Measurements from ENCODE around the gene TRIM5. TPM values are rescaled to one million over a fixed set of nuclear protein-coding genes. Genes with fewer than 3 reads are reported as not detected.

Gene TRIM5
- total RNA-seq, 1 donor from 2014 or later, result 17.7 TPM

DNA sequence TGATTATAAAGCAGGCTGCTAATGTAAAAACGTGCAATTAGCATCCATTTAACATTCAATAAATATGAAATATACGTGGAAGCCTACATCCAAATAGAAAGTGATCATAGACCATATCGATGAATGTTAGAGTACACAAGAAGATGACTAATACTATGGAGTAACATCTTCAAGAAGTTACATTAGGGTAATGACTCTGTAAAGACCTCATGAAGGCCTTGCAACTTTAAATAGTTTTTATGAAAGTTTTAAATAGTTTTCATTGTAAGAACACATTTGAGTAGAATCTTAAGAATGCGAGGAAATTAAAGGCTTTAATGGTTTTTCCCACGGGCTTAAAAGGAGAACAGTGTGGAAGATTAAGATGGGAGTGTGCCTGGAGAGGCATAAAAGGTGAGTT, 58.7 kb downstream of the TRIM5 start:
- DNase-seq (ENCODE audit: low spot score), result no peak

DNA sequence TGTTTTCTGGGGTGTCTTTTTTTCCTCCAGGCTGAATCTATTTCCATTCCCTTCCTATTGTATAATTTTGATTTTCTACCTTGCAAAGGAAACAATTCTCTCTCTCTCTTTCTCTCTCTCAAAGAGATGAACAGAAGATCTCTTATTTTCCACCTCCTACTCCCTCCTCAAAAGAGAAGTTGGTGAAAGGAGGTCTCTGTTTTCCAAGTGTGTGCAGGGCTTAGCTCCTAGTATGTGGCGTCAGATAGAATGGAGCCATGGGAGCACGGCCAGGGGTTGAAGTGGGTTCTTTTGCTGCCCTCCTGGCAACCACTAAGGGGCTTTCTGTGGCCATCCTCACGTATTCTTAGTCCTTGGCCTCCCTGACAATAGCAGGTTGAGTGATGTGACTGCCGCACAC, 59.6 kb downstream of the TRIM5 start:
- no peak for DNase-seq (ENCODE audit: low spot score)

DNA sequence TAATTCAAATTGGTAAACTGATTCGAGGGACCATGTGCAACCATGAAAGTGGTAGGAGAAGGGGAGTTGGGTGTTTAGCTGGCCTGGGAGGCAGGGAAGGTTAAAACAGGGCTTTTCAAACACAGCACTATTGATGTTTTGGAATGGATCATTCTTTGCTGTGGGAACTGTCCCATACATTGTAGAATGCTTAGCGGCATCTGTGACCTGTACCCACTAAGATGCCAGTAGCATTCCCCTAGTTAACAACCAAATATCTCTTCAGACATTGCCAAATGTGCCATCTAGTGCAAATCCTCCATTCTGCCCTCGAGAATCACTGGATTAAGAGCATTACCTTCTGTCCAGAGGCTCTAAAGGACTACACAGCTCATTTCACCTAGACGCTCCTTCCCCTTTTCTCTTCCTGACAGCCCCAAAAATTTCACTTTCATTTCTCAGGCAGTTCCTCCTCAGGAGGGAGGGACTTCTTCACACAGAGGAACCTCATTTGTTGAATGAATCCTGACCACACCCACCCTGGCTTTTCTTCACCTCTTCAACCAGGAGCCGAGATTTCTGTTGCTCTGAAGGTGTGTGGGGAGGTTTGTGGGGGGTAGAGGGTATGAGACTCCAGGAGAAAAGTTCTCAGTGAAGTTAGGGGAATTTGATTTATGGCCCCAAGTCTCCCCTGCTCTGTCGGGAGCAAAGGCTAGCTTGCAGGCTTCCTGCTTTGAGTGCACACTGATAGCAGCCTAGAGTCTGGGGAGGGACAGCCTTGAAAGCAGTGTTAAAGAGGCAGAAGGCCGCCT, 60.2 kb downstream of the TRIM5 start, which contains the start of gene TRIM34:
Gene TRIM34, plus strand, starts transcription at position 513 of the 791 bp plus-strand sequence. CDS start 7,331 bp downstream, outside the sequence.
- DNase-seq (ENCODE audit: low spot score), result no peak

DNA sequence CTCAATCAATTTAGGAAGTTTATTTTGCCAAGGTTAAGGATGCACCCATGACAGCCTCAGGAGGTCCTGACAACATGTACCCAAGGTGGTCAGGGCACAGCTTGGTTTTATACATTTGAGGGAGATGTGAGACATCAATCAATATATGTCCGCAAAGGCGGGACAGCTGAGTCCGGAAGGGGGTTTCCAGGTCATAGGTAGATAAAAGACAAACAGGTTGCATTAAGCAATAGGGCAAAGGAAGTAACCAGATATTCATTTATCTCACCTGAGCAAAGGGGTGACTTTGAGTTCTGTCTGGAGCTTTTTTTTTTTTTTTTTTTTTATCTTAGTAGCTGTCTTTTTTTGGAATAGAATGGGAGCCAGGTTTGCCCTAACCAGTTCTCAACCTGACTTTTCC, 62.1 kb downstream of the TRIM5 start:
- no peak for DNase-seq (ENCODE audit: low spot score)

DNA sequence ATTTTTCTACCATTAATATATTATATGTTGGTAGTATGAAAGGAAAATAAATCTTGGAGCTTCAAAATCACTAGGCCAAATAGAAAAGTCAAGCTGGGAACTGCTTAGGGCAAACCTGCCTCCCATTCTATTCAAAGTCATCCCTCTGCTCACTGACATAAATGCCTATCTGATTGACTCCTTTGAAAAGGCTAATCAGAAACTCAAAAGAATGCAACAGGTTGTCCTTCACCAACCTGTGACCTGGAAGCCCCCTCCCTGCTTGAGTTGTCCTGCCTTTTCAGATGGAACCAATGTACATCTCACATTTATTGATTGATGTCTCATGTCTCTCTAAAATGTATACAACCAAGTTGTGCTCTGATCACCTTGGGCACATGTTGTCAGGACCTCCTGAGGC, 63.3 kb downstream of the TRIM5 start:
- no peak for DNase-seq (ENCODE audit: low spot score)

DNA sequence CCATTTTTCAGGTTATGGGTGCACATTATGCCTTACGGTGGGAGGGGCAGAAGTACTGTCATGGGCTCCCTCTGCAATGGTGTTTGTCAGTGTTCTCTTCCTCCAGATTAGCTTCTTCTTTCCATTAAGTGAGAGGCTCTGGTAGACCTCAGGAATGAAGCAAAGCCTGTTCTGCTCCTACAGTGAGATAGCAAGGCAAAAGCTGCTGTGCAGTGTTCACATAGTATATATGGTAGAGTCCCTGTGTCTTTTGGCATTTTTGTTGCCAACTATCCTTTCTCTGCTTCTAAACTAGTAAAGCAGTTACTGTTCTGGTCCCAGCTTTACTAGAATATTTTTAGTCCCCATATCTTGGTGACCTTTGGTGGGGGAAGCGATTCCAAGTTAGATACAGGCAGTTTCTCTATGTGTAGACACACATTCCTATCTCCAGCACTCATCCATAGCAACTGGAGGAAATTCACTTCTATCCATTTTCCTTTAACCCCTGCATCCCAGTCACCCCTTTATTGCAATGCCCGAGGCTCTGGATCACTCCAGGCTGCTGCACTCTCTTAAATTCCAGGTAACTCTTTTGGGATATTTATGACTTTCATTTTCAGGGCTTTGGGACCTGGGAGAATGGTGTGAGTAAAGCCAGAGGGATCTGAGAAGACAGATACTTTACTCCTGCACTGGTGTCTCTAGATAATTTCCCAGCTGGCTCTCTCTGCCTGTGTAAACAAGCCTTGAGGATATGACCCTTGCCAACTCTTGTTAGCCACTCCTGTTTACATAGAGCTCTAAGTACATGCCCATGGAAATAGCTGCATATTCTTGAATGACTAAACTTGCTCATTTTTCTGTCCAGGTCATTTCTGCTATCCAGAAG, 64.0 kb downstream of the TRIM5 start:
- no peak for DNase-seq (ENCODE audit: low spot score)

DNA sequence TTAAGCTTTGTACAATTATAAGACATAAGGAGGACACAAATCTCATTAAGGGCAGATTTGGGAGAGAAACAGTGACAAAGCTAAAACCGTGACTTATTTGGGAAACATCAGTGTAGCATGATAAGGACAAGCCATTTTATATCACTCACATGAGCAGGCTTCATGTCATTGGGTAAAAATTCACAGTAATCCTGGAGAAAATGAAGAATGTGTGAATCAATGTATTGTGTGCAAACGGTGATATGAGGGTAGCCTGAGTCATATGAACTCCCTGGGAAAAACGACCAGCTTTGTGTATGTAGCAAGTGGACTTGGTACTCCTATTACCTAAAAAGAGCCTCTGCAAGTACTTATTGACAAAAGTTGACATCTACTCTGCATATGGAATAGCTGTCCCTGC, 66.1 kb downstream of the TRIM5 start:
- no peak for DNase-seq (ENCODE audit: low spot score)

Other genes starting within 250 kb of the TRIM5 start
- not detected for gene OR51I1, start 243.6 kb downstream of the TRIM5 start, total RNA-seq
- not detected for gene OR51I2, start 235.8 kb downstream of the TRIM5 start, total RNA-seq
- not detected for gene OR52D1, start 196.4 kb downstream of the TRIM5 start, total RNA-seq
- gene UBQLN3, start 175.1 kb downstream of the TRIM5 start, total RNA-seq, result 0.22 TPM
- gene UBQLNL, start 168.4 kb downstream of the TRIM5 start, total RNA-seq, result 0.19 TPM
- gene OR52H1, start 136.5 kb downstream of the TRIM5 start, total RNA-seq, result not detected
- not detected for gene OR52B6, start 104.2 kb downstream of the TRIM5 start, total RNA-seq
- 1.4 TPM for gene TRIM6, start 88.4 kb downstream of the TRIM5 start, total RNA-seq
- gene TRIM34, start 60.1 kb downstream of the TRIM5 start, total RNA-seq, result 6.1 TPM
- gene TRIM22, start 4.7 kb upstream of the TRIM5 start, total RNA-seq, result 58.5 TPM
- gene OR56B1, start 51.4 kb upstream of the TRIM5 start, total RNA-seq, result not detected
- gene OR52N4, start 69.2 kb upstream of the TRIM5 start, total RNA-seq, result not detected
- 0.29 TPM for gene OR52N5, start 98.3 kb upstream of the TRIM5 start, total RNA-seq
- 1.00 TPM for gene OR52N1, start 106.2 kb upstream of the TRIM5 start, total RNA-seq
- not detected for gene OR52N2, start 123.8 kb upstream of the TRIM5 start, total RNA-seq
- gene OR52E6, start 156.8 kb upstream of the TRIM5 start, total RNA-seq, result not detected
- not detected for gene OR52E8, start 172.6 kb upstream of the TRIM5 start, total RNA-seq
- not detected for gene OR52E4, start 195.6 kb upstream of the TRIM5 start, total RNA-seq
- not detected for gene OR52E5, start 208.1 kb upstream of the TRIM5 start, total RNA-seq

Data from mesenteric fat pad (tissue), 1 donor.